Stimulated activated CD4-positive, alpha-beta T cell treated with anti-CD3 and anti-CD28 coated beads, Interleukin-4, amount 100 ng/mL, for 24 hours (primary cell): ENCODE measurements around the gene PEX11A.

ENCODE experiments used
- DNase-seq: peaks from one replicate; pipeline ENCODE4 v3.0.0-alpha.2; 2020

PEX11A gene

GRCh38 chr15:89654847-89655805 is 35.4 kb downstream of the PEX11A start, which contains the start of gene KIF7:
Gene KIF7 (minus strand): TSS chr15:89655467. CDS start chr15:89652930, 2,537 bp downstream.
- no peak for DNase-seq

- no peak for DNase-seq
Measured at GRCh38 chr15:89654301-89654761, 36.2 kb downstream of the PEX11A start.

GRCh38 chr15:89653578-89653977 is 37.0 kb downstream of the PEX11A start:
- DNase-seq, result no peak

- no peak for DNase-seq
Measured at GRCh38 chr15:89652666-89653065, 37.9 kb downstream of the PEX11A start.

GRCh38 chr15:89652131-89652530 is 38.4 kb downstream of the PEX11A start:
- DNase-seq, result no peak

- DNase-seq, result no peak
Measured at GRCh38 chr15:89649716-89650115, 40.8 kb downstream of the PEX11A start.

GRCh38 chr15:89649013-89649625 is 41.4 kb downstream of the PEX11A start:
- no peak for DNase-seq

- DNase-seq, result no peak
Measured at GRCh38 chr15:89648106-89649012, 42.2 kb downstream of the PEX11A start.

GRCh38 chr15:89647191-89647851 is 43.2 kb downstream of the PEX11A start:
- DNase-seq, result peak; percentile 60

- DNase-seq, result no peak
Measured at GRCh38 chr15:89646416-89647141, 44.0 kb downstream of the PEX11A start.

- no peak for DNase-seq
Measured at GRCh38 chr15:89645680-89646079, 44.9 kb downstream of the PEX11A start.

GRCh38 chr15:89642106-89642505 is 48.4 kb downstream of the PEX11A start:
- no peak for DNase-seq

- DNase-seq, result no peak
Measured at GRCh38 chr15:89641053-89641452, 49.5 kb downstream of the PEX11A start.

GRCh38 chr15:89640245-89640644 is 50.3 kb downstream of the PEX11A start:
- DNase-seq, result no peak

GRCh38 chr15:89633585-89633984 is 57.0 kb downstream of the PEX11A start:
- no peak for DNase-seq

- no peak for DNase-seq
Measured at GRCh38 chr15:89632563-89633430, 57.8 kb downstream of the PEX11A start.

GRCh38 chr15:89631902-89632264 is 58.7 kb downstream of the PEX11A start:
- DNase-seq, result no peak
